GM19463 (cell line): ENCODE results near the gene ICA1.
"Not testable (repeated sequence)": the region's sequence is repeated elsewhere in the genome, so short reads cannot be mapped to it uniquely, and the experiment has no call there.

Experiments used
- ATAC-seq: cut with Tn5 transposase; IDR thresholded peaks from one replicate; pipeline ENCODE4 v1.9.1; 2021; ENCODE audit warnings: mild to moderate bottlenecking, moderate library complexity; ENCODE audit not compliant: unreplicated experiment

The ICA1 gene

DNA sequence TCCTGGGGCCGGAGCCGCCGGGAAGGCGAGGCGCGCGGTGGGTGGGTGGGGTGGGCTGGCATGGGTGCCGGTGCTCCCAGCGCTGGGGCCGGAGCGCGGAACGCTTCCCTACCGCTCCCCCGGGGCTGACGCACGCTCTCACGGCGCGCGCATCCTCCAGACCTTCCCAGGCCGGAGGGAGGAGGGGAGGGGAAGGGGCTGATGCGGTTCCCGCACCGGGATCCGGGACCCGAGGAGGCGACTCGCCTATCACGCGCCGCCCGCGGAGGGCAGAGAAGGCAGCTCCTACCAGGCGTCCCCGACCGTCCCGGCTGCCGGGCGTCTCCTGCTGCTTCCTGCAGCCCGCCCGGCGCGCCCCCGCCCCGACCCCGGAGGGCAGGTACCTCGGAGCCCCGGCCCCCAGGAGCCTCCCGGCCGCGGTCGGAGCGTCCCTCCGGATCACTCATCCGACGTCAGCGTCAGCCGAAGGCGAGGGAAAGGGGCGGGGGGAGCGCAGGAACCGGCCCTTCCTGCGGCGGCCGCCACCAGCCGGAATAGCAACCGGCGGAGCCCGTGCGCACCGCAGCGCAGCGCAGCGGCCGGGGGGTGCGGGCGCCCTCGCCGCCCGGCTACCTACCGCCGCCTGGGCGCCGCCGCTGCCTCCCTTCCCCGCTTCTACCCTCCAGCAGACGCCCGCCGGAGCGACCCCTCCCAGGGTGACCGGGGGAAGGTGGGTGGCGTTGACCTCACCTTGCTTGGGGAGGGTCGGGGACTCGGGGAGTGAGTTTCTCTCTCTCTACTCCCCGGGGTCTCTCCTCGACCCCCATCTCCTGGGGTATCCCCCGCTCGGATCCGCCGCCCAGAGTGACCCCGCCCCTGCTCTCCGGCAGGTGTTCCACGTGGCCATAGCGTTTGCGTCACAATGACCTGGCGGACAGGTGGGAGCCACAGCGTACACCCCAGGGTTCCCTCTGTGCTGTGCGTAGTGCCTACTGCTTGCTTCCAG lies at the start of gene ICA1:
ICA1 (minus strand) TSS at position 457 of the 985 bp plus-strand sequence. CDS start 26,241 bp downstream, outside the sequence.
- peak; percentile 67 for ATAC-seq

DNA sequence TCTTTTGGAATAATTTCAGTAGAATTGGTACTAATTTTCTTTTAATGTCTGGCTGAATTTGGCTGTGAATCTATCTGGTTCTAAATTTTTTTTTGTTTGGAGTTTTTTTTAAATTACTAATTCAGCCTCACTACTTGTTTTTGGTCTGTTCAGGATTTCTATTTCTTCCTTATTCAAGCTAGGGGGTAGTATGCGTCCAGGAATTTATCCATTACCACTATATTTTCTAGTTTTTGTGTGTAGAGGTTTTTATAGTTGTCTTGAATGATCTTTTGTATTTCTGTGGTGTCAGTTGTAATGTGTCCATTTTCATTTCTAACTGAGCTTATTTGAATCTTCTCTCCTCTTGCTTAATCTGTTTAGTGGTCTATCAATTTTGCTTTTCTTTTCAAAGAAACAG lies 48.9 kb upstream of the ICA1 start:
- ATAC-seq, result no peak

DNA sequence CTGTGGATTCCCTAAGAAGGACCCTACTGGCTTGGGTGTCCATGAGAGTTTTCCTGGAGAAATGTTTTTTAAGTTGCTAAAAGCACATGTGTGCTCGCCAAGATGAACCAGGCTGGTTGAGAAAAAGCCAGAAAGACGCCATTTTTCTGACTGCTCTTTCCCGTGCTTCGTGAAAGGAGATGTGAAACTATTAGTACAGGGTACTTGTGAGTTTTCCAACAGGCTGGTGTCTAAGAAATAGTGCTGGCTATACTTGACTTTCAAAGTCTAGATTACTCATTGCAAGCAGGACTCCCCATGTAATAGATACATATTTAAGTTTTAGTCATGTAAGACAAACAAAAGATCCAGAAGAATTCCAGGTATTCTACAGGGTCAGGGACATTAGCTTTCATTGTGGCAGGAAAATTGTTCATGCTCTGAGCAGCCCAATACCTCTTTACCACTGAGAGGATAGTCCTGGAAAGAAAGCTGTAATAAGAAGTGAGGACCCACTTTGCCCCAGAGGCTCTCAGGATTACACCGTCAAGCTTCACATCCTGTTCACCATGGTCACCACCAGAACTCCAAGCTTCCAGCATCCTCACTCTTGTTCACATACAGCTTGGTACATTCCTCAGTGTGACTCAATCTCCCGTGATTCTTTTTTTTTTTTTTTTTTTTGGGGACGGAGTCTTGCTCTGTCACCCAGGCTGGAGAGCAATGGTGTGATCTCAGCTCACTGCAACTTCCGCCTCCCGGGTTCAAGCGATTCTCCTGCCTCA lies 43.8 kb upstream of the ICA1 start:
- ATAC-seq, result no peak

DNA sequence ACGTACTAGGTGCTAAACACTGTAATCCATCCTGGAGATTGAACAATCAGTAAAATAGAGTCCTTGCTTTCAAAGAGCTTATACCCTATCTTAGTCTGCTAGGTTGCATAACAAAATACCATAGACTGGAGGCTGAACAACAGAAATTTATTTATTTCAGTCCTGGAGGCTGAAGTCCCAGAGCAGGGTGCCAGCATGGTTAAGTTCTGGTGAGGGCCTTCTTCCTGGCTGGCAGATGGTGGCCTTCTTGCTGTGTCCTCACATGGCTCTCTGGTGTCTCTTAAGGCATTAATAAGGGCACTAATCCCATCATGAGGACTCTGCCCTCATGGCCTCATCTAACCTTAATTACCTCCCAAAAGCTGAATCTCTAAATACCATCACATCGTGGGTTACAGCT lies 43.1 kb upstream of the ICA1 start:
- ATAC-seq, result no peak

DNA sequence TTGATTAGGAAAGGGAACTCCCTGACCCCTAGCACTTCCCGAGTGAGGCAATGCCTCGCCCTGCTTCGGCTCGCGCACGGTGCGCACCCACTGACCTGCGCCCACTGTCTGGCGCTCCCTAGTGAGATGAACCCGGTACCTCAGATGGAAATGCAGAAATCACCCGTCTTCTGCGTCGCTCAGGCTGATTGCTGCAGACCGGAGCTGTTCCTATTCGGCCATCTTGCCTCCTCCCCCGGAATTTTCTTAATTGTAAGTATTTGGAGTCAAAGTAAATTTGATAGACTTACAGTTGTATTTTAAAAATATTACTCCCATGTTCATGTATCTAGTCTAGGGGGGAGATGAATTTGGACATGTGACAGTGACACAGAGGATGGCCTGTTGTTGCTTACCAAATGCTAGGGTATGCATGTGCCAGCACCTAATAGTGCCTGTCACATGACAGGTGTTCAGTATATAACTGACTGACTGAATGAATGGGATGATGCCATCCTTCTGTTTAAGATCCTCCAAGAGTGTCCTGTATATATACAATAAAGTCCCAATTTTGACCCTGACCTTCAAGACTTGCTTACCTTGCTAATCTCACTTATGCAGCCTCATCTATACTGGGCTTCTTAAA lies 42.0 kb upstream of the ICA1 start:
- ATAC-seq, result no peak

DNA sequence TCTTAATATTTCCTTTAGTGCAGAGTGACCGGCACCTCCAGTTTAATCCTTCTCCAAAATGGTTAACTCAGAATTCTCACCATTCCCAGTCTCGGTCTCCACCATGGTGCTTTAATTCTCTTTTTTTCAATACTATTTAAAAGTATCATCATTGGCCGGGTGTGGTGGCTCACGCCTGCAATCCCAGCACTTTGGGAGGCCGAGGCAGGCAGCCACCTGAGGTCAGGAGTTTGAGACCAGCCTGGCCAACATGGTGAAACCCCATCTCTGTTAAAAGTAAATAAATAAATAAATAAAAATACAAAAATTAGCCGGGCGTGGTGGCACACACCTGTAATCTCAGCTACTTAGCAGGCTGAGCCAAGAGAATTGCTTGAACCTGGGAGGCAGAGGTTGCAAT lies 35.1 kb upstream of the ICA1 start:
- ATAC-seq, result not testable (repeated sequence)

DNA sequence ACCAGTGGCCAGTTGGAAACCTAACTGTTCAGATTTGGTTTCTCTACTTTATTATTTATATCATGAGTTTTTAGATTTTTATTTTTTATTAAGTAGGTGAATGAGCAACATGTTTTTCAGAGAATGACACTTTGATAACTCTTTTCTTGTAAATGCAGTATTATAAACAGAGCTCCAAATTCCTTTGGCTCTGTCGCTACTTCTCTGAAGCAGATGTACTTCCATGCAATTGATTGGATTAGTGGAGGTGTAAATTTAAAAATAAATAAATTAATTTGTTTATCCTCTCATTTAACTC lies 34.3 kb upstream of the ICA1 start:
- peak; percentile 7 for ATAC-seq

DNA sequence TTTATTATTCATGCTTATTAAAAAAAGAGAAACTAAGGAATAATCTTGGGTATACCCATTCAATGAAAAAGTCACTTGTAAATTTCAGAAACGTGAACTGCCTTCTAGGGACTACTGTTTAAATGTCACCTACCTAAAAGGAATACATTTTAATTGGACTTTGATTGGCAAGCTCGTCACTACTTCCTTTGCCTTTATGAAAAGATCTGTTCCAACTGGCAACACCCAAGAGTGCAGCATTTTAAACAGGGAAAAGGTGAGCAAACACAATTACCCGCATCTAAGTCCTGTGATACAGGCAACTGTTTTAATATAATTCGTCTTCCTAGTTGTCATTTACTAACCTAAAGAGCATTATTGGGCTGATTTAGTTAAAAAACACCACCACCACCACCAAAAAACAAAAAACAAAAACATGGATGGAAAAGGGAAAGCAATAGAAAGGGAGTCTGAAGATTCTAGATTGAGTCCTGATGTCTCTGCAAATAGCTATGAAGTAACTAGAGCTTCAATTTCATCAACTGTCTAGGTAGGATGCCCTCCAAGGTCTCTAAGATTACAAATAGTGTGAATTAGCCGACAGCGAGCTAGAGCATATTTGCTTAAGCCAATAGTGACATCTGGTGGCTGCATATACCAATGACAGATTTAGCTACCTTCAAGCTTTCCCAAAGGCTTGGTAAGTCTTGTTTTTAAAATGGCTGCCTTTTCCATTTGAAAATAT lies 33.8 kb upstream of the ICA1 start:
- ATAC-seq, result peak; percentile 98

DNA sequence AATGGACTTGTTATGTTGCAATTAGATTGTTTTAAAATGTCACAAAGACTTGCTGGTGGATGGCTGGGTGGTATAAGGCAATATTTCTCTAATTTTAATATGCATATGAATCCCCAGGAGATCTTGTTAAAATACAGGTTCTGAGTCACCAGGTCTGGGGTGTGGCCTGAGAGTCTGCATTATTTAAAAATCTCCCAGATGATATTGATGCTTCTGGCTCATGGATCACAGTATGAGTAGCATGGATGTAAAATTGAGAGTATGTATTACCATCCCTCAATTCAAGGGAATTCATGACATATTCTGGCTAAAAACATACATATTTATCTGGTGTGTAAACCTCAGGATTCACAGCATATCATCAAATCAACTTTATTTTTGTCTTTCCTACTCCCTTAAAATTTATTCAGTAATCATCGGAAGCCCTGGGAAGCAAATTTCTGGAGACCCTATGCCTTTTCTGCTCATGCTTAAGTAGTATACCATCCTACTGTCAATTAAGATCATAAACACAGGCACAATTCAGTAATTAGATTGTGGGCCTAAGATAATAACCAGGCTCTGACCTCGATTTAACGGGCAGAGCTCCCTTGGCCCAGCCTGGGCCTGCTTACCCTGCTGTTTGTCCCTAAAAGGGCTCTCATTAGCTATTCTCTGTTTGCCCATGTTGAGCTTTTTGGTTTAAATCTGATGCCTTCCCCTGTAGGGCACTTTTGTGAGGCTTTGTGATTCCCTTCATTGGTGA lies 29.6 kb upstream of the ICA1 start:
- no peak for ATAC-seq

DNA sequence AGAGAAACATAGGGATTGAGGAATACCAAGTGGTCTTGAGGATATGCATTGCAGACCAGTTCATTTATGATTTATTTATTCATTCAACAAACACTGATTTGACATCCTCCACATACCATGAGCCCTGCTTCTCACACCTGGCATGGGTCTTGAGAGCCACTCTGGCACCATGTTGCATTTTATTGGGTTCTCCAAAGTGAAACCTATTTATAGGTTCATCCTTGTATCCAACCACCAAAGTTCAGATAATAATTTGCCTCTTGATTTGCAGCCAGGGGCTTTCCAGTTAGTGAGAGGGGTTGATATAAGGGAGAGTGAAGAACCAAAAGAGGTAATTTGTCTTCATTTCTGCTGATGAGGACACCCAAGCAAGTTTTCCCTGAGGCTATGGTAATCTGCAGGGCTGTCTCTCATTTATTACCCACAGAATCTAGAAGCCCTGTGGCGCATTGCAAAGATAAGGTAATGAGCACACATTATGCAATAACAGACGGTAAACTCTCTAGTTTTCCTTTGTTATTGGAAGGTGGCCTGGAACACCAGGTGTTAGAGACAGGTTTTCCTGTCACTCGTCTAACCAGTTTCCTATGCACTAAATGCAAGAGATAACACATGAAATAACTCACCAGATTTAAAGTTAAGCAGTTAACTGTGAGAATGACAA lies 28.8 kb upstream of the ICA1 start:
- ATAC-seq, result no peak

DNA sequence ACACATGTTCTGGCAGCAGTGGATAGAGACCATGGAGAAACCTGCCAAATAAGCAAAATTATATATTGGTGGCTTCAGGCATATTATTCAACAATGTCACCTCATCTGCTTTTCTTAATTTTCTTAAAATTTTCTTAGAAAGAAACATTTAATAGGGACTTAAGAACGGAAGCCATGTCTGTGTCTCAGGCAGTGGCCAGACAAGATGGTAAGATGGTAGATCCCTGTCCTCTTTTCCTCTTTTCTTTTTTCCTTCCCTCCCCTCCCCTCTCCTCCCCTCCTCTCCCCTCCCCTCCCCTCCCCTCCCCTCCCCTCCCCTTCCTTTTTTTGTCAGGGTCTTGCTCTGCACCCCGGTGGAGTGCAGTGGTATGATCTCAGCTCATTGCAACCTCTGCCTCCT lies 24.2 kb upstream of the ICA1 start:
- no peak for ATAC-seq

DNA sequence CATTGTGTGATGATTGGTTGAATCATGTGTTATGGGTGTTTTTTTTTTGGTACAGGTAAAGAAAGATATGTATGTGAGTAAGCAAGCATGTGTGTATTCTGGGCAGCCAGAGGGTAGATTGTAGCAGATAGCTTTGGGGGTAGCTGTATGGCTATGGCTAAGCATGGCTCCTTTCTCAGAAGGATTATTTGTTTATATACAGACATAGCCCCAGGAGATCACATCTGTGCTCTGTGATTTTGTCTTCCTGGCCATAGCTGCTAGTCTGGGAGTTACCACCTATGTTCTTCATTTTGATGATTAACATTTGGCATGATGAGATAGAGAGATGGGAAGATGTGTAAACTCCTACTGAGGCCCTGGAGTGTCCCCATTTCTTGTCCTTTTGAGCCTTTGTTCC lies 23.2 kb upstream of the ICA1 start:
- no peak for ATAC-seq

DNA sequence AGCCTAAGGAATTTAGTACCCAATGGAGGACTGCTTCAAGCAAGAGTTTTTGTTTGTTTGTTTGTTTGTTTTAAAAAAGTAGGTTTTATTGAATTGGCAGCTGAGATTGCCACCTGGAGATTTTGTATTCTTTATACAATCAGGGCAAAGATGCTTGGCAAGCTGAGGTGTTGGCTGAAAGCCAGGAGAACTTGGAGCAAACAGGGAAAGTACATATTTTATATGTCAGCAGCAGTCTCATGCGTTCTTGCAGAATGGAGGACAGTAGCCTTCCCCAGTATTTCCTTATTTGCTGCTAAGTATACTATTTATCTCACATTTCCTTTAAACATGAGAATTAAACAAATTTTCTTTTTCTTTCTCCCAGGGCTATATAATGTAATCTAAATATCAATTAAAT lies 22.6 kb upstream of the ICA1 start:
- ATAC-seq, result no peak

DNA sequence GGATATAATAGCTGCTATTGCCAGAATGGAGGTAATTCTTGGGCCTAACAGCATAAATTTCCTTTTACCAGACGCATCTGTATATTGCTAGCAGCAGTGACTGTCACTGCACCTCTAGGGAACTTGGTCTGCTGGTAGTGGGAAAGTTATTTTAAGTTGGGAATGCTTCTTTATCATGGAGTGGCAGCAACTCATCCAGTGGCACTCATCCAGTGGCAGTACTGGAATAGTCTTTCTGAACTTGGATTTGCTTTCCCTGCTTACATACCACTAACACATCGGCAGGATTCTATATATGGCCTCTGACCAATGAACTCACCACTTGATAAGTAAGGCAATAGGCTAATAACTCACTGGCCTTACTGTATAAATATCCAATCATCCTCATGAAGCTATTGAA lies 22.0 kb upstream of the ICA1 start:
- ATAC-seq, result no peak

DNA sequence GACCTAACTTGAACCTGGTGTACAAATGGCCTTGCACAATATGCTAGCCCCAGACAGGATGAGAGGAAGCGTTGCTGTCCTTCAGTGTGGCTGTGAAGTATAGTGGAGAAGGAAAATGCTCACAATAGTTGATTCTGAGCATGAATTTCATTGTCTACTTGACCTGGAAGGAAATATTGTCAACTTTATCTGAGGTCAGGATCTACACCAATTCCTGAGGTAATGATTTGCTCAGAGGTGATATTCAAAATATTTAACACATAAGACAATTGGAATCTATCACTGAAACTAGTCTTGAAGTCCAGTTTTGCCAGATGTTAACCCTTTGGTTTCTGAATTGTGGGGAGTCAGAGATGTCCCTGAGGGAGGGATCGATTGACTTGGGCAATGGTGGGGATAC lies 20.9 kb upstream of the ICA1 start:
- no peak for ATAC-seq

DNA sequence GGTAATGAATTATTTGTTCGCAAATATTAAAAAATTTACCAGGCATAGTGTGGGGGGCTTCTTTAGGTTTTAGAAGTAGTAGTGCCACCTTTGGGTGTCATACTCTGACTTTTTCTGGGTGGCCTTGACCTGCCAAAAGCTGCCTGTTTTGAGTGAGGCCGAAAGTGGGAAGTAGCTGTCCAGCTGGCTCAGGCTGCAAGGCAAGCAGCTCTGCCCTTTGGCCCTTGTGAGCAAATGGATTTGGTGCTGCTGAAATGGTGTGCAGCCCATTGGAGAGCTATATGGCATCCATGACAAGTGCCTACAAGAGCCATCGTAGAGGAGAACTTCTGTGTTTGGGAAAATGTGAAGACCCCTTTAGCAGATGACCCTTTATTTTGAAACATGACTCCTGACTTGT lies 20.2 kb upstream of the ICA1 start:
- no peak for ATAC-seq

DNA sequence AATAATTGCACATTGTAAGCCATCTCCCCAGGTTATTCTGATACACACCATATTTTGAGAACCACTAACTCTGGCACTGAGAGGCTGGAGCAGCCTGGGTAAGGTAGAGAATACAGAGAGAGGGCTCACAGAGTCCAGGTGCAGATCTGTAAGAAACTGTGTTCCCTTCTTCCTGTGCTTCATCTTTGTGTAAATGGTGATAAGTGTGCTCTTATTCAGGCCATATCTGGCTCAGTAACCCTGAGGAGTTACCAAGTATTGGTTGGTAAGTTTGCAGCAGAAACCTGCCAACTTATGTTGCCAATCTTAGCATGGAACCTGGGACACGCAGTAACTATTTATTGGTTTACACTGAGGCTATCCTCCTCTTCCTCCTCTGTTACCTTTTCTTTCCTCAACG lies 16.2 kb upstream of the ICA1 start:
- ATAC-seq, result no peak

DNA sequence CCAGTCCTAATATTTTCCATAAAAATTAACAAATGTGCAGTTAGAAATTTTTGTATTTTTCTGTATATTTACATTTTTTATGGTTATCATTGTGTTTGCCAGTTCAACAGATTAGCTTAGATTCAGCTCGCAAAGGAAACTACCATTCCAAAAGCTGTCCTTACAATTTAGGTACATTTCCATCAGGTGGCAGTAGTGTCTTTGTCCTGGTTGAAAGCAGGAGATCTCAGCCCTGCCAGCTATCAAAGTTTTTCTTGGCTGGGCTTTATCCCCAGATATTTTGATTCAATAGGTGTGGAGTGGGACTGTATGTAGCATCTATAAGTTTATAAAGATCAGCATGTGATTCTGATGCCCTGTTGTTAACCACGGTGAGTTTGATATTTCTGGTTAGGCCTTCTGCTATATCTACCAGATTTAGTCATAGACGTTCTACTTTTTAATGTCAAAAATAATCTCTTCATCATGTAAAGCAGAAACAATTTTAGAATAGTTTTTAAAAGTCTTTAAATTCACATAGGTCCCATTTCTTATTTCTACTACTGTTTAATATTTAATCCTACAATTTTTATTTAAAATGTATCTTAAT lies 15.5 kb upstream of the ICA1 start:
- no peak for ATAC-seq

DNA sequence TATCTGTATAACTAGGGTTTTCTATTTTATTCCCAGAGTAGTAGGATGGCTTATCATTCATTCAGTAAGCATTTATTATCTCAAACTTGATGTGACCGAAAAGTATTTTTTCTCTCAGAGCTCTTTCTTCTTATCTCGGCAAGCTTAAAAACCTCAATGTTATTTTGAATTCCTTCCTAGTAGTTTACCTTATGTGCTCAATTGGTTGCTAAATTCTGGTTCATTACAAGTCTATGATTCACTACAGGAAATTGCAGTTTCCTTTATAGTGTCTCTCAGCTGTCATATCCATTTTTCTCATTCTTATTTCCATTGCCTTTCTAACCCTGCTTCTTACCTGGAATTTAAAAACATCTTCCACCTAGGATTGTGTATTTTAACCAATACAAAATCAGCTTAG lies 12.6 kb upstream of the ICA1 start:
- no peak for ATAC-seq

DNA sequence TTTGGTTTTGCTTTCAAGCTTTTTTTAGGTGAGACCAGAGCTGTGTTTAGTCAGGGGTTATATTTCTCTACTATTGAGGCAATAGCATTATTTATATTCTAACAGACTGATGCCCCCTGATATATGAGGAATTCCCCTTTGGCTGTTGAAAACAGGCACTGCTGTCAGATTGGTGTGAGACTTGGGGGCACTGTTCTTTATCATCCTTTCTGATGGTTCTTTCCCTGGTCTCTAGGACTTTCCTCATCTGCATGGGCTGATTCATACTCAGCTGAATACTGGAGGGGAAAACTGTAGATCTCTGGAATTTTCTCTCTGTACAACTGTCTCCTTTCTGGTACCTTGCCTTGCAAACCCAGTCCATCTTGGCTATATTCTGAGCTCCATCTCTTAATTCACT lies 10.0 kb upstream of the ICA1 start:
- no peak for ATAC-seq
